PC-3 (cell line): Measurements from ENCODE around the gene PRB2.

Experiments used
- CTCF ChIP-seq: fragments of 300-600 bp; sonication (generic); conservative IDR thresholded peaks from 2 replicates; pipeline ENCODE4 v1.5.1; 2017; ENCODE audit warnings: antibody characterized with exemption, low read depth, mild to moderate bottlenecking, low read length
- EZH2phosphoT487 ChIP-seq: fragments of 300-600 bp; sonication (generic); IDR thresholded peaks from 2 replicates; pipeline ENCODE4 v1.6.1; 2018; ENCODE audit warnings: mild to moderate bottlenecking, antibody characterized with exemption, low read length, borderline replicate concordance

DNA sequence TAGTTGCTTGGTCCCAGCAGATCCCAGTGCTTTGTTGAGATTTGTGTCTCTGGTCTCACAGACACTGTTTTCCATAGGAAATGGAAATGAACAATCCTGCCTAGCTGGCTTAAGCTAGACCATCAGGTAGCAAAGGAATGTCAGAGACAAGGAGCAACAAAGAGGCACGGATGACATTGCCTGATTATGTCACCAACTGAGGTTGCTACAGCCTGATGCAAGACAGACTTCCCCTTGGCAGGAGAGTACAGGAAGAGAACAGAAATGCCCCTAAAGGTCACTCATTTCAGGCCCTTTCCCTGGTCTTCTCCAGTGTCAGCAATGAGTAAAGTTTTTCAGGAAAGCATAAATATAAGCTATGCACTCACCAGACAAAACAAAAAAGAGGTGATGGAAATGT lies 2.0 kb upstream of the PRB2 start:
- TF ChIP-seq CTCF (no peak), EZH2phosphoT487 (no peak)
